ENCODE data around the gene SAMD8. TPM values are rescaled to one million over a fixed set of nuclear protein-coding genes. Genes with fewer than 3 reads are reported as not detected.
"Not testable (repeated sequence)": the region's sequence is repeated elsewhere in the genome, so short reads cannot be mapped to it uniquely, and the experiment has no call there.

Gene SAMD8
- polyA plus RNA-seq, 3 donors, result 13.0 to 18.8 (median 13.7) TPM

DNA sequence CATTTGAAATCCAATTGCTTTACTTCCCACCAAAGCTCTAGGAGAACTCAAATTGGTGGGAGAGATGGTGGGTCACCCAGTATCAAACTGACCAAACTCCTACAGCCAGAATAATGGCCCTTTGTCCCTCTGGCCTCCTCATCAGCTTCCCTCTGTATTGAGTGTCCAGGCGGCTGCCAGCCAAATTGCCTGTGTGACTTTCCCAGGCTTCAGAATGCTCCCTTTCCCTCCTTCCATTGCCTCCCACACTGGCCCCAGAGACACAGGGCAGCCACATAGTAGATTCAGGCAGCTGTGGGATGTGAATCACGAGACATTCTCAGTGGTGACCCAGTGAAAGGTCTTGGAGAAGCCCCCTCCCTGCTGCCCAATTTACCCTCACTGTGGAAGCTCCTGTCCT is 86.5 kb downstream of the SAMD8 start:
- H3K27ac Mint-ChIP-seq, result peak overlapping the region in 1 of 7 donors; percentile 72
- H2AFZ ChIP-seq (ENCODE audit: insufficient read depth, low read depth, low read length, poor library complexity, severe bottlenecking), result no peak overlapping the region
- H3K9ac ChIP-seq (ENCODE audit: insufficient read depth, low read length, poor library complexity, severe bottlenecking), result no peak overlapping the region
- H3K4me2 ChIP-seq (replicated peaks; ENCODE audit: extremely low read depth, low read length, poor library complexity, severe bottlenecking), result no peak overlapping the region
- H3K4me3 Mint-ChIP-seq, result no peak overlapping the region
- no peak for DNase-seq
- WGBS (ENCODE audit: insufficient coverage), result 100% methylated on average over 1 of the region's 2 CpGs
- no peaks in the 10 kb centered on the region for H4K20me1 ChIP-seq (ENCODE audit: insufficient read depth, low read length)
- no peaks in the 10 kb centered on the region for H3K9me3 ChIP-seq (replicated peaks in 1 of 2; ENCODE audit: control insufficient read depth in 1 of 2, insufficient read depth in 1 of 2, low read length in 2 of 2)
- no peaks in the 10 kb centered on the region for H3K9me3 Mint-ChIP-seq
- H3K4me1 ChIP-seq (ENCODE audit: control insufficient read depth in 1 of 2, insufficient read depth in 2 of 2, low read length in 2 of 2), result peaks cover 4 to 5% of the 10 kb centered on the region in 2 donors
- H3K27me3 Mint-ChIP-seq (ENCODE audit: low read depth in 3 of 3), result peaks cover 0 to 3% (median 0%) of the 10 kb centered on the region in 3 donors
- H3K4me1 Mint-ChIP-seq, result peaks cover 6% of the 10 kb centered on the region
- no peaks in the 10 kb centered on the region for H3K79me2 ChIP-seq (ENCODE audit: insufficient read depth, low read length)
- H3K27ac ChIP-seq (ENCODE audit: low read depth in 1 of 2, low read length in 2 of 2), result no peak overlapping the region
- no peaks in the 10 kb centered on the region for H3K27me3 ChIP-seq (ENCODE audit: control insufficient read depth in 2 of 2, insufficient read depth in 2 of 2, low read length in 2 of 2)
- TF ChIP-seq, protein P1, sequence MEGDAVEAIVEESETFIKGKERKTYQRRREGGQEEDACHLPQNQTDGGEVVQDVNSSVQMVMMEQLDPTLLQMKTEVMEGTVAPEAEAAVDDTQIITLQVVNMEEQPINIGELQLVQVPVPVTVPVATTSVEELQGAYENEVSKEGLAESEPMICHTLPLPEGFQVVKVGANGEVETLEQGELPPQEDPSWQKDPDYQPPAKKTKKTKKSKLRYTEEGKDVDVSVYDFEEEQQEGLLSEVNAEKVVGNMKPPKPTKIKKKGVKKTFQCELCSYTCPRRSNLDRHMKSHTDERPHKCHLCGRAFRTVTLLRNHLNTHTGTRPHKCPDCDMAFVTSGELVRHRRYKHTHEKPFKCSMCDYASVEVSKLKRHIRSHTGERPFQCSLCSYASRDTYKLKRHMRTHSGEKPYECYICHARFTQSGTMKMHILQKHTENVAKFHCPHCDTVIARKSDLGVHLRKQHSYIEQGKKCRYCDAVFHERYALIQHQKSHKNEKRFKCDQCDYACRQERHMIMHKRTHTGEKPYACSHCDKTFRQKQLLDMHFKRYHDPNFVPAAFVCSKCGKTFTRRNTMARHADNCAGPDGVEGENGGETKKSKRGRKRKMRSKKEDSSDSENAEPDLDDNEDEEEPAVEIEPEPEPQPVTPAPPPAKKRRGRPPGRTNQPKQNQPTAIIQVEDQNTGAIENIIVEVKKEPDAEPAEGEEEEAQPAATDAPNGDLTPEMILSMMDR (IDR thresholded peaks at IDR 0.05), result no peak
- H3K36me3 ChIP-seq (replicated peaks in 1 of 2; ENCODE audit: control insufficient read depth in 1 of 2, insufficient read depth in 2 of 2, low read length in 2 of 2), result no peaks in the 10 kb centered on the region
- peaks cover 12 to 13% of the 10 kb centered on the region in 2 donors for H3K36me3 Mint-ChIP-seq
- intact Hi-C loops (cut with micrococcal nuclease), result no loop called here
- H3K4me3 ChIP-seq (replicated peaks in 1 of 3; ENCODE audit: low read depth in 2 of 3, low read length in 3 of 3), result no peak overlapping the region

DNA sequence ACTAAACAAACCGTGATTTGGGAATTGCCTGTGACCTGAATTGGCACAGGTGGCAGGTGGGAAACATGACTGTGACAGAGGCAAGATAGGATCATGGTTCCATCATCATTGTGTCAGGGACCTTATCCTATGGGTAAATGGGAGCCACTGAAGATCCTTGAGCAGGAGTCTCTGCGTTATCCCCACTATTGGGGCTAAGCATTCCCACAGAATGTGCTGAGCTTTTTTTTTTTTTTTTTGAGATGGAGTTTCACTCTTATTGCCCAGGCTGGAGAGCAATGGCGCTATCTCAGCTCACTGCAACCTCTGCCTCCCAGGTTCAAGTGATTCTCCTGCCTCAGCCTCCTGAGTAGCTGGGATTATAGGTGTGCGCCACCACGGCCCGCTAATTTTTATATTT is 88.5 kb downstream of the SAMD8 start:
- H3K27ac Mint-ChIP-seq, result peak overlapping the region in 1 of 7 donors; percentile 6
- not testable (repeated sequence) for H3K27ac ChIP-seq (ENCODE audit: low read depth in 1 of 2, low read length in 2 of 2); H3K4me1 Mint-ChIP-seq

More for the DNA sequence above, 88.5 kb downstream of the SAMD8 start:
- intact Hi-C loops (cut with micrococcal nuclease); H3K79me2 ChIP-seq (ENCODE audit: insufficient read depth, low read length); H3K9ac ChIP-seq (ENCODE audit: insufficient read depth, low read length, poor library complexity, severe bottlenecking); H3K36me3 ChIP-seq (replicated peaks in 1 of 2; ENCODE audit: control insufficient read depth in 1 of 2, insufficient read depth in 2 of 2, low read length in 2 of 2); H3K4me3 Mint-ChIP-seq; H3K27me3 ChIP-seq (ENCODE audit: control insufficient read depth in 2 of 2, insufficient read depth in 2 of 2, low read length in 2 of 2); H3K4me1 ChIP-seq (ENCODE audit: control insufficient read depth in 1 of 2, insufficient read depth in 2 of 2, low read length in 2 of 2); DNase-seq; H4K20me1 ChIP-seq (ENCODE audit: insufficient read depth, low read length); H3K27me3 Mint-ChIP-seq (ENCODE audit: low read depth in 3 of 3); H3K9me3 Mint-ChIP-seq; H2AFZ ChIP-seq (ENCODE audit: insufficient read depth, low read depth, low read length, poor library complexity, severe bottlenecking); H3K4me3 ChIP-seq (replicated peaks in 1 of 3; ENCODE audit: low read depth in 2 of 3, low read length in 3 of 3); H3K4me2 ChIP-seq (replicated peaks; ENCODE audit: extremely low read depth, low read length, poor library complexity, severe bottlenecking); H3K9me3 ChIP-seq (replicated peaks in 1 of 2; ENCODE audit: control insufficient read depth in 1 of 2, insufficient read depth in 1 of 2, low read length in 2 of 2): not testable (repeated sequence)
- 100% methylated on average over 1 of the region's 6 CpGs for WGBS (ENCODE audit: insufficient coverage)
- H3K36me3 Mint-ChIP-seq, result peaks cover 8 to 10% of the 10 kb centered on the region in 2 donors

All from CD14-positive monocyte (primary cell).